ENCODE results near the gene MMADHC.

MMADHC gene

DNA sequence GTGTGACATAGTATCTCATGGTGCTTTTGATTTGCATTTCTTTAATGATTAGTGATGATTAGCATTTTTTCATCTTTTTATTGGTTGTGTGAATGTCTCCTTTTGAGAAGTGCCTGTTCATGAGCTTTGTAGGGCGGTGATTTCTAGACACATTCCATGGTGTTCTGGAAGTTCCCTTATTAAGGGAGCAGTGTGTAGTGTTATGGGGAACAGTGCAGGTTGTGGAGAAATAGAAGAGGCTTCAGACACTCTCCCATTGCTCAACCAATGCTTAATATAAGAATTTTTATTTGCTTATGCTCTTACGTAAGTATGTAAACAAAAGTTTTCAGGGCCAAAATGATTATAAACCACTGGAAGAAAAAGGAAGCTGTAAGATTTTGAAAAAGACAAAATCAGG, 34.7 kb downstream of the MMADHC start:
- H3K36me3 ChIP-seq (ENCODE audit: control insufficient read depth, insufficient read depth, low read length) = no peaks in the 10 kb centered on the region
- H3K4me1 ChIP-seq (ENCODE audit: control insufficient read depth, insufficient read depth, low read length, poor library complexity, severe bottlenecking) = no peaks in the 10 kb centered on the region
- H3K4me3 ChIP-seq (ENCODE audit: extremely low read depth, insufficient read depth, low read length, poor library complexity, severe bottlenecking) = no peak overlapping the region
- H3K9me3 ChIP-seq (ENCODE audit: control insufficient read depth, low read length) = no peaks in the 10 kb centered on the region
- 86% methylated on average over 1 of the region's 2 CpGs; no CpG with 5 or more reads in 1 of the 2 experiments for WGBS, 2 experiments (ENCODE audit: insufficient coverage in 2 of 2)
- no peak overlapping the region for H3K27ac ChIP-seq (ENCODE audit: low read depth, low read length, severe bottlenecking)

DNA sequence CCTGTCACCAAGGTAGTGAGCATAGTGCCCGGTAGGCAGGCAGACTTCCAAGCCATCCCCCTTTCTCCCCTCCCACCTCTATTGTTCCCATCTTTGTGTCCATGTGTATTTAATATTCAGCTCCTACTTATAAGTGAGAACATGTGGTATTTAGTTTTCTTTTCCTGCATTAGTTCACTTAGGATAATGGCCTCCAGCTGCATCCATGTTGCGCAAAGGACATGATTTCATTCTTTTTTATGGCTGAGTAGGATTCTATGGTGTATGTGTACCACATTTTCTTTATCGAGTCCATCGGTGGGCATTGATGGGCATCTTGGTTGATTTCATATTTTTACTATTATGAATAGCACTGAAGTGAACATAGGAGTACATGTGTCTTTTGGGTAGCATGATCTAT, 35.3 kb downstream of the MMADHC start:
- Histone ChIP-seq H3K4me3 (ENCODE audit: extremely low read depth, insufficient read depth, low read length, poor library complexity, severe bottlenecking) (no peak overlapping the region), H3K9me3 (ENCODE audit: control insufficient read depth, low read length) (no peaks in the 10 kb centered on the region), H3K4me1 (ENCODE audit: control insufficient read depth, insufficient read depth, low read length, poor library complexity, severe bottlenecking) (no peaks in the 10 kb centered on the region), H3K27ac (ENCODE audit: low read depth, low read length, severe bottlenecking) (no peak overlapping the region), H3K36me3 (ENCODE audit: control insufficient read depth, insufficient read depth, low read length) (no peaks in the 10 kb centered on the region)
- 100% methylated on average over 1 of the region's 4 CpGs; no CpG with 5 or more reads in 1 of the 2 experiments for WGBS, 2 experiments (ENCODE audit: insufficient coverage in 2 of 2)

DNA sequence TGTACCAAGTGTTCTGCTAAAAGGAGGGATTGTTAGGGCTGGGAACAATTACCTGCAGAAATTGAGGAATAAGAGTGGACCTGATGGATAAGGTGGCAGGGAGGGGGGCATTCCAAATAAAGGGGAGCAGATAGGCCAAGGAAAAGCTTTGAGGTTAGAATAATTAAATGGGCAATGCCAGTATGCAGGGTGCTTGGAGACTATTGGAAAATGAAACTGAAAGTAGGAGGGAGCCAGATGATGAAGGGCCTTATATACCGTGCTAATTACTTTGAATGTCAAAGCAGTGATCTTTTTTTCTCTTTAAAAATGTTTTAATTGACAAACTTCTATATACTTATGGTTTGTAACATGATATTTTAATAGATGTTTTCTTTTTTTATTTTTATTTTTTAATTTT, 42.9 kb downstream of the MMADHC start:
- no peak overlapping the region for H3K4me3 ChIP-seq (ENCODE audit: extremely low read depth, insufficient read depth, low read length, poor library complexity, severe bottlenecking)
- no peaks in the 10 kb centered on the region for H3K4me1 ChIP-seq (ENCODE audit: control insufficient read depth, insufficient read depth, low read length, poor library complexity, severe bottlenecking)
- no peaks in the 10 kb centered on the region for H3K36me3 ChIP-seq (ENCODE audit: control insufficient read depth, insufficient read depth, low read length)
- H3K9me3 ChIP-seq (ENCODE audit: control insufficient read depth, low read length) = no peaks in the 10 kb centered on the region
- no CpG with 5 or more reads among the region's 1 CpG for WGBS, 2 experiments (ENCODE audit: insufficient coverage in 2 of 2)
- H3K27ac ChIP-seq (ENCODE audit: low read depth, low read length, severe bottlenecking) = no peak overlapping the region

DNA sequence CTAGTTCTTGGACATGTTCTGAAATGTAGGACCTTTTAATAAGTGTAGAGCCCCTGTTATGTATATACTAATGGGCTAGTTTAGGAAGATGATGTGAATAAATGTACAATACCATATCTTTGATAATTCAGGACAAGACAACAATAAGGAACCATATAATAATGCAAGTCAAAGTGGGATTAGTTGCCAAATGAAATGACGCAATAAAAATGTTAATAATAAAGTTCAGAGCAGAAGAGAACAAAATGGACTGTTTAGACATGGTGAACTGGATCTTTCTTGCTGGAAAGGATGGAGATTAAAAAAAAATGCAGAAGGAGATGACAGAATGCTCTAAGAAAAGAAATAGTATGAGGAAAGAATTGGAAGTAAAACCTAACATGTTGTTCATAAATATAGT, 43.7 kb downstream of the MMADHC start:
- no peaks in the 10 kb centered on the region for H3K36me3 ChIP-seq (ENCODE audit: control insufficient read depth, insufficient read depth, low read length)
- WGBS, 2 experiments (ENCODE audit: insufficient coverage in 2 of 2) = 94 to 100% methylated on average over 1 of the region's 1 CpG

DNA sequence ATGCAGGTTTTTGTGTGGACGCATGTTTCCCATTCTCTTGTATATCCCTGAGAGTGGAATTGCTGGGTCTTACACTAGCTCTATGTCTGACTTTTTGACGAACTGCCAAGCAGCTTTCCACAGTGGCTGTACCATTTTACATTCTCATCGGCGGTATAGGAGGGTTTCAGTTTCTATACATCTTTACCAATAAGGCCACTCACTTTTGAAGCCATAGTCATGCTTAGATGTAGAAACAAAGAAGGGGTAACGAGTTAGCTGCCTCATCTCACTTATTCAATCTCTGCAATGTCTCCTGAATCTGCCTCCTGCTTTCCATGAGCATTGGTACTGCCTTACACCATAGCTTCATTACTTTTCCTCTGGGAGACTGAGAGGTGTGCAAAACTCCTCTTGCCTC, 47.4 kb downstream of the MMADHC start:
- no peaks in the 10 kb centered on the region for H3K4me1 ChIP-seq (ENCODE audit: control insufficient read depth, insufficient read depth, low read length, poor library complexity, severe bottlenecking)
- H3K36me3 ChIP-seq (ENCODE audit: control insufficient read depth, insufficient read depth, low read length) = no peaks in the 10 kb centered on the region
- 84 to 93% methylated on average over 4 to 5 of the region's 5 CpGs for WGBS, 2 experiments (ENCODE audit: insufficient coverage in 2 of 2)
- H3K4me3 ChIP-seq (ENCODE audit: extremely low read depth, insufficient read depth, low read length, poor library complexity, severe bottlenecking) = no peak overlapping the region
- H3K9me3 ChIP-seq (ENCODE audit: control insufficient read depth, low read length) = no peaks in the 10 kb centered on the region
- no peak overlapping the region for H3K27ac ChIP-seq (ENCODE audit: low read depth, low read length, severe bottlenecking)

More for the DNA sequence above, 43.7 kb downstream of the MMADHC start:
- H3K4me3 ChIP-seq (ENCODE audit: extremely low read depth, insufficient read depth, low read length, poor library complexity, severe bottlenecking) = no peak overlapping the region
- no peaks in the 10 kb centered on the region for H3K4me1 ChIP-seq (ENCODE audit: control insufficient read depth, insufficient read depth, low read length, poor library complexity, severe bottlenecking)
- no peak overlapping the region for H3K27ac ChIP-seq (ENCODE audit: low read depth, low read length, severe bottlenecking)
- H3K9me3 ChIP-seq (ENCODE audit: control insufficient read depth, low read length) = no peaks in the 10 kb centered on the region

DNA sequence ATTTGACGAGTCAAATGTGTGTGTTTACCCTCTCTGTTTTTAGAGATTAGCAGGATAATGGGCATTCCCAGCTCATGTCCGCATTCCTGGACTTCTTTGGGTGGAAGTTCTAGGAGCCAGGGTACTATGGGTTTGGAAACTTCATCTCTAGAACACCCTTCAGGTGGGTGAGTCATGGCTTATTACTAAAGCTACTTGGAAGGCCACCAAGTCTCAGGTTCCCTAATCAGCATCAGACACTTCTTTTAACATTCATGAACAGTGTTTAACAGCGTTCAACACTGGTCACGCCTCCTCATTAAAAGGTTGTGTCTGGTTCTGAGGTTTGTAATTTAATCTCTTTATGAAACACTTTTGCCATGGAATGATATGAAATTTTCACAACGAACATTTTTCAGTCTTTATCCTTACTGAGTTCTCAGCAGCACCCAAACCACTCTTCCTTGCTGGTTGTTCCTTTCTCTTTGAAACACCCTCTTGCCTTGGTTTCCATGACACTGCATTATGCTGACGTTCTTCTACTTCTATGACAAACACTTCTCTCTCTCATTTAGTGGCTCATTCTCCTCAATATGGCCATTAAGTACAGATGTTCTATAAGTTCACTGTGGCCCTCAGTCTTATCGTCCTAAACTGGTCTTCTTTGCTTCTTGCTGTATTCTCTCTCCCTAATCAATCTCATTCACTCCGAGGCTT, 49.3 kb downstream of the MMADHC start:
- H3K9me3 ChIP-seq (ENCODE audit: control insufficient read depth, low read length) = no peaks in the 10 kb centered on the region
- H3K27ac ChIP-seq (ENCODE audit: low read depth, low read length, severe bottlenecking) = no peak overlapping the region
- H3K4me3 ChIP-seq (ENCODE audit: extremely low read depth, insufficient read depth, low read length, poor library complexity, severe bottlenecking) = no peak overlapping the region
- H3K4me1 ChIP-seq (ENCODE audit: control insufficient read depth, insufficient read depth, low read length, poor library complexity, severe bottlenecking) = no peaks in the 10 kb centered on the region
- H3K36me3 ChIP-seq (ENCODE audit: control insufficient read depth, insufficient read depth, low read length) = no peaks in the 10 kb centered on the region
- 85 to 91% methylated on average over 5 to 6 of the region's 8 CpGs for WGBS, 2 experiments (ENCODE audit: insufficient coverage in 2 of 2)

DNA sequence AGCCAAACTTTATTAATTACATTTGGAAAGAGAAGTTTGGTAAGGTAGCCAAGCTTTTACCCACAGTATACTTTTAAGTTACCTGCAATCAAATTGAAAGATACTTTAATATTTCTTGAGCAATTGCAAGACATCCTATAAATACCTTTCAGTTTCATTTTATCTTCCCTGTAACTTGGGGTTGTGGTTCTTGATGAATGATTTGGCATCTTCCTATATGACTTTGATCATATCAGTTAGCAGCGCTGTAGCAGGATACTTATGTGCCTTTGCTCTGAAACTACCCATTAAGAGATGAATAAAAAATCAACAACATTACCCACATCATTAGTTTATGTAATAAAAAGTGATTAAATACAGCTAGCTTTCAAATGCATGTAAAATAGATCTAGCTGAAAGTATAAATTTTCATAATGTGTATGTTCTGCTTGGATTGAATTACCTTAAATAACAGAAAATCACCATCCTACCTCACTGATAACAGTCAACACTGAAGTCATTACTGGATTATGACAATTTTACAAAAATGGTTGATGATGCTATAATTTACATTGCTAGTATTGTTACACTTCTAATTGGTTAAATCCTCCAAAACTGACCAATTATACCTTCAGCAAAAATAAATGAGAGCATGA, 50.4 kb downstream of the MMADHC start:
- no CpG with 5 or more reads among the region's 1 CpG for WGBS, 2 experiments (ENCODE audit: insufficient coverage in 2 of 2)
- H3K27ac ChIP-seq (ENCODE audit: low read depth, low read length, severe bottlenecking) = no peak overlapping the region
- no peaks in the 10 kb centered on the region for H3K36me3 ChIP-seq (ENCODE audit: control insufficient read depth, insufficient read depth, low read length)
- no peaks in the 10 kb centered on the region for H3K4me1 ChIP-seq (ENCODE audit: control insufficient read depth, insufficient read depth, low read length, poor library complexity, severe bottlenecking)
- H3K9me3 ChIP-seq (ENCODE audit: control insufficient read depth, low read length) = no peaks in the 10 kb centered on the region
- H3K4me3 ChIP-seq (ENCODE audit: extremely low read depth, insufficient read depth, low read length, poor library complexity, severe bottlenecking) = no peak overlapping the region

DNA sequence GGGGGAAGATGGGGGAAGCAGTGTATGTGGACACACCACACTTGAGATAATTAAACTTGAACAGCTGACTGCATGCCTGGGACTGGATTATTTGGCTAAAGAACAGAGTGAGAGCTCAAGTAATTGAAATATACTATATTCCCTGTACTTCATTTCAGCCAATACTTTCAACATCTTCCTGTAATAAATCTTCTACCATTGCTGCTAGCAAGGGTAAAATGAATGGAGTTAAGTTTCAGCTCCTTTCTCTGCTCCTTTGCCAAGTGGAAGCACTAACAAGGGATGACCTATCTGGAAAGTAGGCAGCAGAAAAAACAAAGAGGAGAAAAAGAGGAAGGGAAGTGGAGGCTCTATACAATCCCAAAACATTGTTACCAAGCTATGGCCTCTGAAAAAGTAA, 50.9 kb downstream of the MMADHC start:
- Histone ChIP-seq H3K4me1 (ENCODE audit: control insufficient read depth, insufficient read depth, low read length, poor library complexity, severe bottlenecking) (no peaks in the 10 kb centered on the region), H3K9me3 (ENCODE audit: control insufficient read depth, low read length) (no peaks in the 10 kb centered on the region), H3K36me3 (ENCODE audit: control insufficient read depth, insufficient read depth, low read length) (no peaks in the 10 kb centered on the region), H3K4me3 (ENCODE audit: extremely low read depth, insufficient read depth, low read length, poor library complexity, severe bottlenecking) (no peak overlapping the region), H3K27ac (ENCODE audit: low read depth, low read length, severe bottlenecking) (no peak overlapping the region)

DNA sequence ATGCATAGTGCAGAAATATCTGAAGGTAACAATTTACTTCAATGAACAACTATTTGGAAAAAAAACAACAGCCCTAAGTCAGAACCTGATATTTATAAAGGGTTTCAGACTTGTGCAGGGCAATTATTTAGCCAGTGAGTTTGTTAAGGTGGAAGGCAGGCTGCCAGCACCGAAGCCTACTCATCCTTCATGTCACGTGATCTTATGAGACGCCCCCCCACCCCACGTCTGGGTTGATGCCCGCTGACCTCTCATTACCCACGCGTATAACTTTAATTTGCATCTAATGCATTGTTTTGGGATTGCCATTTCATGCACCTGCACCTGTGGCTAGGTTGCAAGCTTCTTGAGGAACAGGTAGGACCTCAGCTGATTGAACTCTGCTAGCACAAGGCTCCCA, 52.9 kb downstream of the MMADHC start:
- Histone ChIP-seq H3K4me3 (ENCODE audit: extremely low read depth, insufficient read depth, low read length, poor library complexity, severe bottlenecking) (no peak overlapping the region), H3K9me3 (ENCODE audit: control insufficient read depth, low read length) (no peaks in the 10 kb centered on the region), H3K36me3 (ENCODE audit: control insufficient read depth, insufficient read depth, low read length) (no peaks in the 10 kb centered on the region), H3K4me1 (ENCODE audit: control insufficient read depth, insufficient read depth, low read length, poor library complexity, severe bottlenecking) (no peaks in the 10 kb centered on the region), H3K27ac (ENCODE audit: low read depth, low read length, severe bottlenecking) (no peak overlapping the region)
- WGBS, 2 experiments (ENCODE audit: insufficient coverage in 2 of 2) = 88 to 100% methylated on average over 4 to 7 of the region's 7 CpGs

DNA sequence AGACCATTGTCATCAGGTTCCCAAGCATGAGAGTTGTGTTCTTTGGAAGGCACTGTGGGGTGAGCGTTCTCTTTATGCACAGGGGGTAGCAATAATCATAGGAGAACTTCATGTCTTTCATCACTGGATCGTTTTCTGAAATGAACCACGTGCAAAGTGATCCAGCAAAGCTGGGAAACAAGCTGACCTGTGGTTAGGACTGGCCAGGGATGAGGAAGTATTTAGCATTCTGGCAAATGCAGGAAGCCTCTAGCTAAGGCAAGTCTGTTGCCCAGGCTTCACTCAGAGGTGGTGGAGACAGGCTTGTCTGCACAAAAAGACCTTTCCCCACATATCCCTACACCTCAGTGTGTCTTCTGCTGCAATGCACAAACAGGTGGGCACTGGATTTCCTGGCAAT, 58.6 kb downstream of the MMADHC start:
- no peak overlapping the region for H3K4me3 ChIP-seq (ENCODE audit: extremely low read depth, insufficient read depth, low read length, poor library complexity, severe bottlenecking)
- no peak overlapping the region for H3K27ac ChIP-seq (ENCODE audit: low read depth, low read length, severe bottlenecking)
- no peaks in the 10 kb centered on the region for H3K9me3 ChIP-seq (ENCODE audit: control insufficient read depth, low read length)
- H3K36me3 ChIP-seq (ENCODE audit: control insufficient read depth, insufficient read depth, low read length) = no peaks in the 10 kb centered on the region
- no peaks in the 10 kb centered on the region for H3K4me1 ChIP-seq (ENCODE audit: control insufficient read depth, insufficient read depth, low read length, poor library complexity, severe bottlenecking)
- WGBS, 2 experiments (ENCODE audit: insufficient coverage in 2 of 2) = 71 to 72% methylated on average over 3 of the region's 3 CpGs

DNA sequence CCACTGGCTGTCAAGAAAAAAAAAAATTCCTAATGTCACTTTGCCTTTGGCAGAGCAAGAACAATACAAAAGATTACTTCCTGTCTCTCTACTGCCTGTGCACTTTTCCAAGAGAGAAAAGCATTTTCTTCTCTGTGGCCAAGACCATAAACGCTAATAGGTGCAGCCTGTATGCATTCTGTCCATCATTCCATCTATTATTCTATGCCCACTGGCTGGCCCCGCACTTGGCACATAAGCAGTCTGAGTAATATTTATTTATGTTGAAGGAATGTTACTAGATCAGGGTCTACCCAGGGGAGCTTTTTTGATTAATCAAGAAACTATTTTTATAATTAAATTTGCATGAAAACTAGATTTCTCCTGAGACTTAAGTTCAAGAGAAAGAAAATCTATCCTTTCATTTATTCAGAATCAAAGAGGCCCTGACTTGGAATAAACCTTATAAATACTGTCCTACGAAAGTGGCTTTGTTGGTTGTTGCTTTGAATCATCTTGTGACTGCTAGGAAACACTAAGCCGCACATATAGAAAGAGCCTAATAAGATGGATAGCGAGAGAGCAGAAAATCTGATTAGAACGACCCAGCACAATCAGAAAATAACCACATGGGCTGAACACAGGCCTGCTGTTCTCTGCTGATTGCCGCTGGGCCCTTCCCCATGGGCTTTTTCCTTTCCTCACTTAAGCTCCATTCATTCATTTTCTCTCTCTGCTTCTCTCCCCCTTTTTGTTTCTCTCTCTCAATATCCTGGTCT, 59.4 kb downstream of the MMADHC start:
- WGBS, 2 experiments (ENCODE audit: insufficient coverage in 2 of 2) = 81 to 100% methylated on average over 5 of the region's 7 CpGs
- no peaks in the 10 kb centered on the region for H3K36me3 ChIP-seq (ENCODE audit: control insufficient read depth, insufficient read depth, low read length)
- no peak overlapping the region for H3K27ac ChIP-seq (ENCODE audit: low read depth, low read length, severe bottlenecking)
- no peaks in the 10 kb centered on the region for H3K4me1 ChIP-seq (ENCODE audit: control insufficient read depth, insufficient read depth, low read length, poor library complexity, severe bottlenecking)
- H3K4me3 ChIP-seq (ENCODE audit: extremely low read depth, insufficient read depth, low read length, poor library complexity, severe bottlenecking) = no peak overlapping the region
- no peaks in the 10 kb centered on the region for H3K9me3 ChIP-seq (ENCODE audit: control insufficient read depth, low read length)

Data from mesodermal cell (in vitro differentiated cells).